ENCODE data around the gene FSTL4.
A peak's percentile ranks its signal among the peaks of the same experiment; 100 is the strongest.

FSTL4 gene

DNA sequence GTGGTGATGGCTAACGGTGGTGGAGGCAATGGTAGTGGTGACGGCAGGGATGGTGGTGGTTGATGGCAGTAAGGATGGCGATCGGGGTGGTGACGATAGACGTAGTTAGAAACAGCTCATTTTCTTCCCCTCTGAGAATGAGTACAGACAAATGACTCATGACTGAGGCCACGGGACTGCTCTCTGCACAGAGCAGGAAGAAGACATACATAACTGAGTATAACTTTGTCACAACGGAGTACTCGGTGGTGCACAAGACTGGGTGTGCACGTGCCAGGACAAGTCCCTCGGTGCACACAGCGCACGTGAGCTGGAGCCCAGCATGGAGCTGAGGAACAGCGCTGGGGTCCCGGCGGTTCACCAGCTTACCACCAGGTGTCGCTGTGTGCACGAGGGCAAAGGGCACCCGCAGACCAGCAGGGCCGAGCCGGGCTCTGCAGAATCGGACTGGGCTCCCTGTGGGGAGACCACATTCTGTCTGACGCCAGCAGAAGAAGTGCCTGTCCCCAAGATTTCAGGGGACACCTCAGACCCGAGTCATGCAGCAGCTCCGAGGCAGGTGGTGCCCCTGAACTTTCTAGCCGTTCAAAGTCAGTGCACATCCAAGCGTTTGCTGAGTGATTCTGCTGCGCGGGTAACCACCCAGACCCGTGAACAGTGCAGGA lies 188.6 kb downstream of the FSTL4 start:
- peak; percentile 90 for DNase-seq

DNA sequence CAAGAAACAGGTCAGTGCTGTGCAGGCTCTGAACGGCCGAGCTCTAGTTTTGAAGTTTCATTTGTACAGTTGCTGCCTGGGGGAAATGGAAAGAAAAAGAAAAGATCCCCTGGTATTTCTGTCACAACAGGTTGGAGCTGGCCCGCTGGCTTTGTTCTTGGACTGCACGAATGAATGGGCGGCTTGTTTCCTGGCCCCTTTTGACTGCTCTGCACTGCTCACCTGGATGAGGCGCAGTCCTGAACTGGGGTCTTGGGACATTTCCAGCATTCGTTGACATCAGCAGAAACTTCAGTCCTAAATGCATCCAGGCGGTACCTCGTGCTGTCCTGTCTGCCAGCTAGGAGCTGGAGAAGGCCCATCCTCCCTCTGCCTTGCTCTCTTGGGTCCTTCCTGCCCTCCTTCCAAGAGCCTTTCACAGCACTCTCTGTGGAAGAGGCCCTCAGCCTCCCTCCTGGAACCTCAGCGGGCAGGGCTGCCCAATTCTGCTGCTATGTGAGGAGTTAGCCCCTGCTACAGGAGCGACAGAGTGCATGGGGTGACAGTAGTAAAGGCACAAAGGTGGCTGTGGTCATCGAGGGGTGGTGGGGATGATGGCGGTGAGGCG lies 189.2 kb downstream of the FSTL4 start:
- DNase-seq: peak; percentile 14

DNA sequence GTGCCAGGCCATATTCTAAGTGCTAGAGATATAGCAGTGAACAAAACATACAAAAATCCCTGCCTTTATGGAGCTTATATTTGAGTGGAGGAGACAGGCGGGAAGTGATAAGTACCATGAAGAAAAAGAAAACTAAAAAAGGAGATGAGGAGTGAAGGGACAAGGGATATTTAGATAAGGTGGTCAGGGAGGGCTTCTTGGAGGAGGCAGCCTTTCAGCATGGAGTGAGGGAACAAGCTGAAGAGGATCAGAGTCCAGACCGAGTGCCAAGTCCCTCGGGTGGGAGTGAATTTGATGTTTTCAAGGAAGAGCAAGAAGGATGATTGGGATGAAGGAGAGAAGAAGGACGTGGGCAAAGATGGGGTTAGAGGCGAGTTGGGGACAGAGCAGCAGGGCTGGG lies 190.5 kb downstream of the FSTL4 start:
- DNase-seq: no peak

DNA sequence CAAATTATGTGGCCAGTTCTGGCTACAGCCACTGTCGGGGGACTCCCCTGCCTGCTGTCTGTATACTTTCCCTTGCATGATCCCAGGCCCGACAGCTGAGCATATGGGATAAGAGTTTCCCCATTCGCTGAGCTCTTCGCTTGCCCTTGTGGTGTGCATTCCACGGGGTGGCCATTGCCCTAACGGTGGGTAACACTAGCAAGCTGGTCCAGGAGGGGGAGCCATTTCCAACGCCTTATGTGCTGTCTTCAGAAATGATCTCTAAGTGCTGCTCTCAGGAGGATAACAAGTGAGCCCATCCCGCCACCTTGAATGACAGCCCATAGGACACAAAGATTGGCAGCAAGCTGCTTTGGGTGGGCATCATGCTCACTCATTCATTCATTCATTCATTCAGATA lies 190.9 kb downstream of the FSTL4 start:
- peak; percentile 64 for DNase-seq

DNA sequence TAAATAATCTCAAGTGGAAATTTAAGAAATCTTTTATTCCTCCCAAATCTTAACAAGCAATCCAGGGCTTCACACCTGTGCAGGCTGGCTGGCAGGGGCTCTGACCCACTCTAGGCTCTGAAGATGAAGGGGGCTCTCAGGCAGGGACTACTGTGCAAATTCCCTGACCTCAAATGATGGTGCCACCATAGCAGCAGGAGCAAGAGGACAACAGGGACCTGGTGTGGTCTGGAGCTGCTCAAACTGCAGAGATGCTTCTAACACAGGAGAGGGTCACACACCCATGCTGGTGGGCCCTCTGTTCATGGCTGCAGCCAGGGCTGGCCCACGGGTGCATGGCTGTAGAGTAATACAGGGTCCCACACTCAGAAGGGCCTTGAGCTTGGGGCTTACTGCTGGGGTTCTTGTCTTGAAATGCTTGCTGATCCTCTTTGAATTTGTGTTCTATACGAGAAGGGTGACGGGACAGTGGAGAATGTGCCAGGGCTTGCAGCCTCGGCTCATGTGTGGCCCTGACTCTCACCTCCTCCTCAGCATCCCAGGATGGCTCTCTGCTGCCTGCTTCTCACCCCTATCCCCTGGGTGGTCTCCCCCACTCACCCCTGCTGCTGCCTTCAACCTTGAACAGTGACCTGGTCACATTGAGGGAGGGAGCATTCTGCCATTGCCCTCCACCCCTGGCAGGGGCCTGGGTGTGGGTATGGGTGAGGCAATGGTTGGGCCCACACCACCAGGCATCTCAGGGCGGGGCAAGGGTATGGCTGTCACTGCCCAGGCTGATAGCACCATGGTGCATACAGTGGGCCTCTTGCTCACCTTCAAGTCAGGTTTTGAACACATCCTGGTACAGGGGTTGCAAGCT lies 191.7 kb downstream of the FSTL4 start:
- no peak for DNase-seq

DNA sequence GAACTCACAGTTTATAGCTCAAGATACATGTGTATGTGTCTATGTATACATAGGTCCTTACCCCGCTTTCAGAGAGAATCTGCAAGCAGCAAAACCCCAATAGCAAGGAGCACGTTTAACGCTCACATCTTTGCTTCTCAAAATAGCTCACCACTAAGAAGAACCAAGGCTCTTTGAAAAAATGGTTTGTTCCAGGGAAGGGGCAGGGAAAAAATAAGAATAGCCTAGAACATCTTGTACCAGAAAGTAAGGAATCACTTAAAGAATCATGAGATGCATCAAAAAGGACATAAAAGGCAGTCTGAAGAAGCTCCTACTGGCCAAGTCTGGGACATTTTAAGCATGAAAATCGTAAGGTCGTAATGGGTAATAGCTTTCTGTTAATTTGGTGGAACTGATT lies 196.4 kb downstream of the FSTL4 start:
- DNase-seq: no peak

DNA sequence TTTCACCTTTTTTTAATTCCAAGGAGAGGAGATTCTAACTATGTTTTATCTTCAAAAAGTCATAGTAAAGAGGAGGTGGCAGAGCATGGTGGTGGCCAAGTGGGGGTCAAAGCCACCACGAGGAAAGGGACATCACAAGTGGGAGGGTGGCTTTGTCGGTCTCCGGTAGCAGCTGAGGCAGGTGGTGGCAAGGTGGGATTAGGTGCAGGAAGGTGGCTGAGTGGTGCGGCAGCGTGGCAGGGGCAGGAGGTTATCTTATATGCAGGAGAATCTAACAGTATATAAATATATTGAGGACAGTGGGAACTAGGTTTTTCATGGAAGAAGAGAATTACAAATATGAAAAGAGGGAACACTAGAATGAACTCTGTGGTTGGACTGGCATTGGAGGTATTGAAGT lies 196.8 kb downstream of the FSTL4 start:
- no peak for DNase-seq

DNA sequence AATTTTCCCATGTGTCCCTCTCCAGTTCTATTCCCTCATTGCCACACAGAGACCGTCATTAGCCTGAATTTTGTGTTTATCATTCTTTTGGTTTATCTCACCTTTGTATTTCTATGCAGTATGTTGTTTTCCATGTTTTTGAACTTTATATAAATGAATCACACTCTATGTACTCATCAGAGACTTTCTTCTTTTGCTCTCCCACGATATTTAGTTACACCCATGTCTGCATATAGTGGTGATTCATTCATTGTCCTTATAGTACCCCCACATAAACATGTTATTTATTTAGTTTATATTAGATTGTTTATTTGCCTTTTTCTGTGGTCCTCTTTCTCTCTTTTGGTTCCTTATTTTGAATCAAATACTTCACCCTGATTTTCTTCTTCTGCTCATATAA lies 199.7 kb downstream of the FSTL4 start:
- DNase-seq: no peak

DNA sequence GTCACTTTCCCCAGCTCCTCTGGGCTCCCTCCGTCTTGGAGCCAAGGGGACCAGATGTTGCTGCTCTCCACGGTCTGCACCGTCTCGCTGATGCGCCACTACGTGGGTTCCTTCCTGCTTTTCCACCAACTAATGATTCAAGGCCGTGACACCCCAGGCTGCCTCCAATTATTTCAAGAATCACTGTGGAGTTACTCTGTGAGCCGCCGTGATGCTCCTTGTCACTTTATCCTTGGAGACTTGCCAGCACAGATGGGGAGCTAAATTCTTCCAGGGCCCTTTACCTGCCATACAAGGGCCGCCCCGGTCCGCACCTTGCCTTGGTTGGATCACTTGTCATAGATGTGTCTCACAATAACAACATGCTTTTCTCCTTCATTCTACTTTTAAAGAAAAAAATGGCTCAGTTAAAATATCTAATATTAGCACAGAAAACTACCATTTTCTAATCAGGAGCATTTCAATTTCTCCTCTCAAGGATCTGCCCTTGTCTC lies 202.0 kb downstream of the FSTL4 start:
- DNase-seq: no peak

DNA sequence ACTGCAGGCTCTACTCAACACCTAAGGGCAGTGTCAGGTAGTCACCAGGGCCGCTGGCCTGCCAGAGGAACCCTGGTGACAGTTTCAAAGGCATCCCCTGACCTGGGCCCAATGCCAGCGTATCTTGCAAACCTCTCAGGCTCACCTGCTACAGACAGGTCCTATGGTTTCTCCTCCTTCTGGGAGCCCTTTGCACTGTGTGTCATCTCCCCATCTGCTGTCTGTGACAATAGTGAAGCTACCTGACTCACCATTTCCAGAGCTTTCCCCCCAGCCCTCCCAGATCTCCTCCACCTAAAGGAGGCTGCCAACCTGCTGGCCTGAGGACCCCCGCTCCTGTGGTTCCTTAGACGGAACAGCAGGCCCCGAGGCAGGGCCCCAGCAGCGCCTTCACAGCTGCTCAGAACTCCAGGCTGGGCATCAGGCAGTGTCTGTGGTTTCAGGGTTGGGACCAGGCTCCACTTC lies 203.1 kb downstream of the FSTL4 start:
- DNase-seq: no peak

DNA sequence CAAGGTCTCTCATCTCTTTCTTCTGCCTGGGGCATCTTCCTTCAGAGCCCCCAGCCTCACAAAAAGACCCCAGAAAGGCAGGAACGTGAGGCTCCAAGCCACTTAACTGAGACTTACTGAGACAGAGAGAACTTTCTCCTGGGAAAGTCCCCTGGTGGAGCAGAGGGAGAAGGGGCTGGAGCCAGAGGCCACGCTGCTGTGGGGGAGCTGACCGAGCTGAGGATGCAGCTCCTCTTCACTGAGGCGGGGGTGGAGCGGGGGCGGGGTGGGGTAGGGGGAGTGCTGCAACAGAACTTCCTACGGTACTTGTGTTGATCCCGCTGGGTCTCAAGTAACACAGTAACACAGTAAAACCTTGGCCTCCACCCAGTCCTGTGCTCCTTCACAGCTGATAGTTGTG lies 204.0 kb downstream of the FSTL4 start:
- no peak for DNase-seq

DNA sequence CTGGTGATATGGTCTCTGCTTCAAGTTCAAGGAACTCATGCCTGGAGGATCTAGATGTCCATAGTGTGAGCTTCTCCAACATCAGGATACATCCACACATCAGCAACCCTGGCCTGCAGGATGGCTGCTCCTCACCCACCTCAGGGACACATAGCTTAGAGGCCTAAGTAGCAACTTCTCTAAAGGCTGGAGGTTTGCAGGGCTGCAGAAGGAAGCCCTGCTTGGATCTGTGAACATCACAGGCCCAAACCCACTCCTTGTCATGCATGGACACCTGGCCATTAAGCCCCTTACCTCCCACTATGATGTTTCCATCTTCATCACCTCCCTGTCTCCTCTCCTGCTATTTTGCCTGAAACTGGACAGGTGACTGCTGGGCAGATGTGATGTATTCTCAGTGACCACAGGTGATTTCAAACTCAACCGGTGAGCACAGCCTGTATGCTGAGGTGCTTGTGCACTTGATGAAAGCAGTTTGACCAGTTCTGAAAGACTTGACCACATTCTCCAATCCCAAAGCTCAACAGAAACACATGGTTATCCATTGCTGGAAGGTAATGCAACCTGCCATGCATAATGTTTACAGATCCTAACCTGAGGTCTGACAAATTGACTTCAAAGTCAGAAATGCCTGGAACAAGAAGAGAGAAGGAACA lies 205.2 kb downstream of the FSTL4 start:
- peak; percentile 15 for DNase-seq

DNA sequence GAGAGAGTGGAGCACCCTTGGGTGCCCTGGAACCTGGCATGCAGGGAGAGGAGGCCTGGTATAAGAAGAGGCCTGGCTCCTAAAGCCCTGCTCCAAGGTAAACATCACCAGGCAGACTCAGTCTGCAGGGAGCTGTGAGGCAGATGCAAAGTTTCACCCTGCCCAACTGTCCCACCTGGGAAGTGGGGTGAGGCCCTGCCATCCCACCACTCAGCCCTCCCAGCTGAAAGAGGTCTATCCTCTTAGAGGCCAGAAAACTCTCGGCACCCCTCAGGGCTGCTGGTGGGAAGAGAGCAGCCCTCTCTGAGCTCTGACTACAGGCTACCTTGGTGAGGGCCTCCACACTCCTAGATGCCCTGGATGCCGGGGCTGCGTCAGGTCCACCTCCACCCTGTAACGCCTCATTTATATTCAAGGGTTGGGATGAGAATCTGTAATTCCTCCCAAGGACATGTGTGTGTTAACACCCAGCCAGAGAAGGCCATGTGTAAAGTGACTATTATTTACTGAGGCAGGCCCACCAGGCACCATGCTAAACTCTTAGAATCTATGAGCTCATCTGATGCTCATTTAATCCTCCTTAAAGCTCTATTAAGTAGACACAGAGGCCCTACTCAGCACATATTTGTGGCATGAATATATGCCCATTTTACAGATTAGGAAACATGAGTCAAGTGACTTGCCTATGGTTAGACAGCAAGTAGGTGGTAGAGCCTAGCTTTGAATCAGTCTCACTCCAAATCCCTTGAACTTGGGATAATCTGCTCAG lies 205.9 kb downstream of the FSTL4 start:
- peak; percentile 21 for DNase-seq

DNA sequence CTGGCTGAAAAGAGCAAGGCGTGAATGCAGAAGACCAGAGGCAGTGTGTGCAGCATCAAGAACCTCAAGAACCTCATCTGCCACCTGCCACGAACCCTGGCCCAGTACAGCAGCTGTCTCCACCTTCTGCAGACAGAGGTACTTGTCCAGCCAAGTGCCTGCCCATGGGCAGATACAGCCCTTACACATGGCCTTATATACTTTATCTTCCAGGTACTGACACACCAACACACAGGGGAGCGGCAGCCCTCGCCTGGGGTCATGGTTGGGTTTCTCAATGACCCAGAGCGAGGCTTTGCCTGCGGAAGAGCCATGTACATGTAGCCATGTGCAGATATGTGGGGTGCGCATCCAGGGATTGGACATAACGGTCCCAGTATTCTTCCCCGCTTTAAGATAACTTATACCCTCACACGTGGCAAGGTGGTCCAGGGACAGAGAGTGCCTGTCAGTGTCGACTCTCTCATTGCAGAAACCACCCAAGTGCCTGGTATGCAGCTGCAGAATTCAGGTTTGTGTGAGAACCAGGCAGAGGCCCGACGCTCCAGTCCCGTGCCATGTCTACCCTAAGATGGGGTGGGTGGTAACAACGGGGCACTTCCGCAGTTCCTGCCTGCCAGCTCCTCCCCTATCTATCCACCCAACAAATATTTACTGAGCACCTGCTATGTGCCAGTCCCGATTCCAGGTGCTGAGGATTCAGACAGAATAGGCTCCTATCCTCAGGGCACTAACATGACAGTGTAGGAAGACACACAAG lies 206.9 kb downstream of the FSTL4 start:
- DNase-seq: no peak

DNA sequence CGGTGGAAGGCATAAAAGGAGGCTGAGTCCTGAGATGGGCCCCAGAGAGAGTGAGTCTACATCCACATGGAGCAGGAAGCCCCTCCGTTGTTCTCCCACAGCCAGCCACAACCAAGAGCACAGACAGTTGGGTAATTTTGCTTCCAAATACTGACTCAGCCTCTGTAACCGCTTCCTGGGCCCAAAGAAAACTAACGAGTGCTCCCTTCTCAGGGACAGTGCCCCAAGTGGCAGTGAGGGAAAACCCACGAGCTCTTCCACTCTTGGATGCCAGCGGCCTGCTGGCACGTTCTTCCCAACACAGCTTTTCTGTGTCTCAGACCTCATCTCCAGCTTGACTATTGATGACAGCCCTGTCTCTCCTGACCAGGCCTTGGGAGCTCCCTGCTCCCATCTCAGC lies 207.6 kb downstream of the FSTL4 start:
- DNase-seq: peak; percentile 19

DNA sequence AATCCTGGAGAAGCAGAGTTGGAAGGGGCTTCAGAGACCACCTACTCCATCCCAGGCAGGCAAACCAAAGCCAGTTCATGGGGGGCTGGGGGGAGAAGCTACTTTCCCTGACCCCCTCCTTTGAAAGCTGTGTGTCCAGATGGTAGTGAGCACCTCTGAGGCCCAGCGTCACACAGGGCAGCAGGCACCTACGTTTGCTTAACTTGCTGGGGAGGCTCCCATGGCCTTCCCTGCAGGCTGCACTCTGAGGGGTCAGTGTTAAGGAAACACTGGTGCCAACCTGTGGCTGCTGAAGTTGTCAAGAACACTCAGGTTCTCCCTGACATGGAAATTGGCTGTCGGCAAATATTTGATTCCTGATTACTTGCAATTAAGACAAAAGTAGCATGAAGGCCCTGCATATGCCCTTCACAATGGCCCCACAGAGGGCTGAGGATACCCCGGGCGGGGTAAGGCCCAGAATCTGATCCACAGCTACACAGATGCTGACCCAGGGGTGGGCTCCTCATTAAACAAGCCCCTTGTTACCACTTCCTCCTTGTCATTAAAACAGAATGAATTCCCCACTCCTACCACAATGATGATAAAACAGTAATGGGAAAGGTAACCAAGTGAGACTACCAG lies 208.5 kb downstream of the FSTL4 start:
- peak; percentile 16 for DNase-seq

DNA sequence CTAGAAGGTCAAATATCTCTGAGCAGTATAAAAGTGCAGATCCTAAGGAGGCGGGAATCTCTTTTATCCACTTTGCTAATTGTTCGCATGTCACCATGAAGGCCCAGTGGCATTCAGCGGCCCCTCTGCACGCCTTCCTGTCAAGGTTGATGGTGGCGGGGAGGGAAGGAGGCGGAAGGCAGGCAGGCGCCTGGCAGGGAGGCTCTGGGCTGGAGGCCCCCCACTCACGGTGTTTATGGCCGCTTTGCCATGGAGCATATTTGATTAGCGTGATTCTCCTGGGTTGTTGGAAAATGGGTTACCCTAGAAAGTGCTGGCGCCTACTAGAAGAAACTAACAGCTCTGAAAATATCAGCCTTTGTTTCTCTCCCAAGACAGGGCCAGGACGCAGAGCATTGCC lies 209.6 kb downstream of the FSTL4 start:
- DNase-seq: no peak

DNA sequence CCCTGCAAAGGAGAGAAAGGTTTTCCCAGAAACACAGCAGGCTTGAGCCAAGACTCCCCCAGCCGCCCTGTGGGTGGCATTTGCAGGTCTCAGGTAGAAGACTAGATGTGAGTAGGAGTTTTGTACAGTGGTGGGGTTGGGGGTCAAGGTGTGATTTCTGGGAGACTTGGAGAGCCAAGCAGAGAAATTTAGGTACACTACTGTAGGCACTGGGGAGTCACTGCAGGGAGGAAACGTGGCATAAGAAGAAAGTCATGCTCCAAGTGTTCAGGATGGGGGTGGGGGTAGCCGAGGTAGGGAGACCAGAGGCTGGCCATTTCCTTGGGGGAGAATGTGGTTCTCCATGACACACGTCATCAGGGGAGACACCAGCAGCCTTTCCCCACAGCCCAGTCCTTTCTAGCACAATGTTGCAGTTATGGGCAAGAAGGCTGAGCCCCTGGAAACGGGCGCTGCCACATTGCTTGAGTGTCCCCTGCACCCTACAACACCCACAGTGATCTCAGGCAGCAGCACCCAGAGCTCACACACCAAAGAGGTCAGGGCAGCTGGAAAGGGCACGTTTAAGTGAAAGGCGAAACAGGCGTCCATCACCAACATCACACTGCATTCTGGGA lies 210.5 kb downstream of the FSTL4 start:
- peak; percentile 15 for DNase-seq

DNA sequence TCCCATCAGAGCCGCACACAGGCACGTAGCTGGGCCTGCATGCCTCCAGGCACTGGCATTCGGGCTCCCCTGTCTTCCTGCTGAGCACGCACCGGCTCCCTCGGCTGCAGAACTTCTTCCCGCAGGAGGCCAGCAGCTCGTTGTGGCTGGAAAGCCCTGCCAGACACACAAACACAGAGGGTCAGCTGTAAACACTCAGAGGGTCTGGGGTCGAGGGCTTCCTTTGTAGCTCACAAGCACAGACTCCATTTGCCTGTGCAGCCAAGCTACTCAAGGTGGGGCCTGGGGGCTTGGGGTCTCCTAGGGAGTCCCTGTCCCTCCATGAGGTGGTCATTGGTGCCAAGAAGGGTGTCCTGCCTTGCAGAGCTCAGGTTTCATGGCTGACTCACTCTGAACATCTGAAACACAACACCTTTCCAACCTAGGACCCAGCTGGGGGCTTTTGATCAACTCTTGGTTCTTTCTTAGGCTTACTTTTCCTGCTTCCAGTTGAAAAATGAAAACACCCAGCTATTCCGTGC lies 211.4 kb downstream of the FSTL4 start:
- DNase-seq: no peak

DNA sequence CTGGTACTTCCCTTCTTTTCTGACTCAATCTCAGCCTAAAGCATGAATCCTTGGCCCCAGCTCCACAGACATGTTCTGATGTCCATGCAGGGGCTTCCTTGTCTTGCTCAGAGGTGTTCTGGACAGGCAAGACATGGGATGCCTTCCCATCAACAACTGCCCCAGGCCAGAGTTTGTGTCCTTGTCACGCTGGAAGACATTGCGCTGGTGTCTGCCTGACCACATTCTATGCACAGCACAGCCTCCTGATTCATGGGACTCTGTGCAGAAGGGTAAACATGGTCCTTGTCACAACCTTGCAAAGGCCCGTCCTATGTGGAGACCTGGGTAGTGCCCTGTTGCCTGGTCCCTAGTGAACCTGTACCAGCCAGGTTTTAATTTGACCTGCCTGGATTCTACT lies 212.2 kb downstream of the FSTL4 start:
- peak; percentile 18 for DNase-seq

Data from stimulated activated CD8-positive, alpha-beta memory T cell treated with anti-CD3 and anti-CD28 coated beads, Interleukin-4, amount 100 ng/mL, for 48 hours (primary cell).